ENCODE data around the gene ARL15.

ARL15 gene

DNA sequence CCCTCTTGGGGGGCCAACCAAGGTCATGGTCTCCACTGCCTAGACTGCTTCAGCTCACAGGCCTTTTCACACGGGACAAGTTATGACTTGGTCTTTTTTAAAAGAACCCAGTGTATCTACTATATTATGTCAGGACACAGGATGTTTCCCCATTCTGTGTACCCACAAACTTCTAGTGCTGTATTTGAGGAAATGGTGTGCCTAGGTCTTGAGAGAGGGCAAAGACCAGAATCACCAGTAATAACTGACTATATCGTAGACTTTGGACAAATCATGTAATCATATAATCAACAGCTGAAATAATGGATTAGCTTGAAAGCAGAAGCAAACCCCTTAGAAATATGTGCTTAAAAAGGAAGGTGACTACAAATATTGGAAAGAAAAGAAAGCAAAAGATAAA is 133.3 kb downstream of the ARL15 start:
- no peak for DNase-seq (ENCODE audit: low spot score)
- TF ChIP-seq CTCF (IDR thresholded peaks at IDR 0.05; ENCODE audit: borderline replicate concordance, control extremely low read depth, extremely low read depth, insufficient read depth, missing control alignments) = no peak
- in situ Hi-C loops (cut with MboI; ENCODE audit: low sequenced_read_pairs, unreplicated experiment) = no loop called here

GRCh38 chr5:54176066-54176830 is 134.1 kb downstream of the ARL15 start:
- no peak for DNase-seq (ENCODE audit: low spot score)
- in situ Hi-C loops (cut with MboI; ENCODE audit: low sequenced_read_pairs, unreplicated experiment) = no loop called here
- TF ChIP-seq CTCF (IDR thresholded peaks at IDR 0.05; ENCODE audit: borderline replicate concordance, control extremely low read depth, extremely low read depth, insufficient read depth, missing control alignments) = no peak

- no peak for DNase-seq (ENCODE audit: low spot score)
- in situ Hi-C loops (cut with MboI; ENCODE audit: low sequenced_read_pairs, unreplicated experiment) = no loop called here
- TF ChIP-seq CTCF (IDR thresholded peaks at IDR 0.05; ENCODE audit: borderline replicate concordance, control extremely low read depth, extremely low read depth, insufficient read depth, missing control alignments) = no peak
These were observed 137.1 kb downstream of the ARL15 start for GRCh38 chr5:54173251-54173650.

- TF ChIP-seq CTCF (IDR thresholded peaks at IDR 0.05; ENCODE audit: borderline replicate concordance, control extremely low read depth, extremely low read depth, insufficient read depth, missing control alignments) = no peak
- in situ Hi-C loops (cut with MboI; ENCODE audit: low sequenced_read_pairs, unreplicated experiment) = no loop called here
- no peak for DNase-seq (ENCODE audit: low spot score)
These were observed 138.6 kb downstream of the ARL15 start for GRCh38 chr5:54171645-54172384.

GRCh38 chr5:54165687-54166086 is 144.7 kb downstream of the ARL15 start:
- in situ Hi-C loops (cut with MboI; ENCODE audit: low sequenced_read_pairs, unreplicated experiment) = no loop called here
- TF ChIP-seq CTCF (IDR thresholded peaks at IDR 0.05; ENCODE audit: borderline replicate concordance, control extremely low read depth, extremely low read depth, insufficient read depth, missing control alignments) = no peak
- DNase-seq (ENCODE audit: low spot score) = no peak

DNA sequence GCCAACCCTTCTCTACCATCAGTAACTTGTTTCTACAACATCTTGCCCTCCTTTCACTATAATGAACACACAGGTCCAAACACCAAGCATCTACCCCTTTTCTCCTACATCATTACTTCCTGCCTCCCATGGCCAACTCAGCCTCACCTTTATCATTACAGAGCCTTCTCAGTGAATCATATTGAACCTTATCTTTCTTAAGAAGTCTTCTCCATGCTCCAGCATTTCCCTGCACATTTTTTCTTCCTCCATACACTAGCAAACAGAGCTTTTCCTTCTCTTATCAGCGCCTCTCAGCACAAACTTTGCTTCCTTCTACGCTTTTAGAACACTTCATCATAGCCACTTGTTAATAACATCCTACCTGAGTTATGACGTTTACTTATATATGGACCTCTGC is 148.2 kb downstream of the ARL15 start:
- no peak for TF ChIP-seq CTCF (IDR thresholded peaks at IDR 0.05; ENCODE audit: borderline replicate concordance, control extremely low read depth, extremely low read depth, insufficient read depth, missing control alignments)
- in situ Hi-C loops (cut with MboI; ENCODE audit: low sequenced_read_pairs, unreplicated experiment) = no loop called here

More for the DNA sequence above, 148.2 kb downstream of the ARL15 start:
- DNase-seq (ENCODE audit: low spot score) = no peak

Measured in GM13976 (cell line).